Amygdala (tissue), 56 donors: ENCODE measurements around the gene MID2.
"Not testable (repeated sequence)": the region's sequence is repeated elsewhere in the genome, so short reads cannot be mapped to it uniquely, and the experiment has no call there.

Experiments
- DNase-seq, 56 donors: peaks; one replicate each; lab custom pipeline; 2025; lab: John Stamatoyannopoulos, UW

MID2 gene

GRCh38 chrX:107935664-107936433, 110.2 kb downstream of the MID2 start:
- peak in 13 of 56 donors; percentile 0 to 28 (median 9) for DNase-seq

GRCh38 chrX:107936434-107936730, 110.7 kb downstream of the MID2 start:
- DNase-seq = peak in 6 of 56 donors; percentile 0 to 30 (median 6)

- no peak for DNase-seq
Measured at GRCh38 chrX:107940095-107940494, 114.4 kb downstream of the MID2 start.

DNA sequence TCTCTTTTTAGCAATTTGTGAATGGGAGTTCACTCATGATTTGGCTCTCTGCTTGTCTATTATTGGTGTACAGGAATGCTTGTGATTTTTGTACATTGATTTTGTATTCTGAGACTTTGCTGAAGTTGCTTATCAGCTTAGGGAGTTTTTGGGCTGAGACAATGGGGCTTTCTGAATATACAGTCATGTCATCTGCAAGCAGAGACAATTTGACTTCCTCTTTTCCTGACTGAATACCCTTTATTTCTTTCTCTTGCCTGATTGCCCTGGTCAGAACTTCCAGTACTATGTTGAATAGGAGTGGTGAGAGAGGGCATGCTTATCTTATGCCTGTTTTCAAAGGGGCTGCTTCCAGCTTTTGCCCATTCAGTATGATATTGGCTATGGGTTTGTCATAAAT, 129.7 kb downstream of the MID2 start:
- not testable (repeated sequence) for DNase-seq

- DNase-seq = no peak
Measured at GRCh38 chrX:107968623-107969022, 143.0 kb downstream of the MID2 start.

DNA sequence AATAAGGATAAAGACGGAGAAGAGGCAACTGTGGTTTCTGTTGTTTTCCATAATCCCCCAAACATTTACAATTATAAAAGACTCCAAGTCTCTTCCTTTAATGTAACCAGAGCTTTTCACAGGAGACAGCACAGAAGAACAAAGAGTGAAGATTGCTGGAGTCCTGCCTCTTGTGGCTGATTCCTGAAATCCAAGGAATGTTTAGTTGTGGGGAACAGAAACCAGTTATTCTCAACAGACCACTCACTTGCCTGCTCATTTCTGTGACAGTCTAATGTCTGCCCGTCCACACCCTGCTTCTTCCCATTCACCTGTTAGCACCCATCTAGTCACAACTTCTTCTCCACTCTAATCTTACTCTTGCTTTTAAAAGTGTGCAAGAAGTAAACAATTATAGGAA, 144.4 kb downstream of the MID2 start:
- DNase-seq = no peak

DNA sequence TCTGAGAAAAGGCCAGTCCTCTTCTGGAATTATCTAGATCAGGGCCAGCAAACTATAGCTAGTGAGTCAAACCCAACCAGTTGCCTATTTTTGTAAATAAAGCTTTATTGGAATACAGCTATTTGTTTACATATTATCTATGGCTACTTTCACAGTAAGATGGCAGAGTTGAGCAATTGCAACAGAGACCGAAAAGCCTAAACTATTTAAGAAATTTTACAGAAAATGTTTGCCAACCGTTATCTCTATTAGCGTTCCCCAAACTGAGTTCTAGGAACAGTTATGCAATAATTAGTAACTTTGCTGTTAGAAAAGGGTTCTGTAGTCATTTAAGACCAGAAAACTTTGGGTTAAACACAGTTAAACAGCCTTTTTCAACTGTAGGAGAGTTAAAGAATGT, 146.0 kb downstream of the MID2 start:
- no peak for DNase-seq
